Activated T-helper 2 cell treated with anti-CD3 and anti-CD28 coated beads, Interferon-gamma antibody, Interleukin-2, Interleukin-4, amounts not matched to agents 10 μg/mL and 5 μg/mL and 100 μg/mL, durations not matched to agents 14 hours and 24 hours and 36 hours (primary cell): Measurements from ENCODE around the gene STX1A. TPM values are rescaled to one million over a fixed set of nuclear protein-coding genes. Genes with fewer than 3 reads are reported as not detected.
A peak's percentile ranks its signal among the peaks of the same experiment; 100 is the strongest.
"Not testable (repeated sequence)": the region's sequence is repeated elsewhere in the genome, so short reads cannot be mapped to it uniquely, and the experiment has no call there.

Experiments used
- DNase-seq: peaks from one replicate; pipeline ENCODE4 v3.0.0; 2021; ENCODE audit warnings: low spot score
- H3K27ac Mint-ChIP-seq: one replicate; pipeline ENCODE4 v1.8.0; 2021; ENCODE audit warnings: mixed read lengths
- H3K27me3 Mint-ChIP-seq: one replicate; pipeline ENCODE4 v1.8.0; 2021; ENCODE audit warnings: low read depth, mixed read lengths
- H3K36me3 Mint-ChIP-seq: one replicate; pipeline ENCODE4 v1.8.0; 2021; ENCODE audit warnings: low read depth, mixed read lengths
- H3K4me1 Mint-ChIP-seq: one replicate; pipeline ENCODE4 v1.8.0; 2021; ENCODE audit warnings: low read depth, mixed read lengths
- H3K4me3 Mint-ChIP-seq: one replicate; pipeline ENCODE4 v1.8.0; 2021; ENCODE audit warnings: low read depth, mild to moderate bottlenecking, moderate library complexity, mixed read lengths
- H3K9me3 Mint-ChIP-seq: one replicate; pipeline ENCODE4 v1.8.0; 2021; ENCODE audit warnings: mixed read lengths
- intact Hi-C: fragments of 100-400 bp; cut with micrococcal nuclease; formaldehyde crosslinking; loops from one replicate; pipeline ENCODE4 v1.15.1; 2023
- total RNA-seq: library from RNA; stranded (reverse); gene quantifications from 2 replicates; pipeline ENCODE4 v1.2.3, GENCODE V29; 2022

STX1A gene
- total RNA-seq, 1 donor from 2014 or later = 17.2 TPM

DNA sequence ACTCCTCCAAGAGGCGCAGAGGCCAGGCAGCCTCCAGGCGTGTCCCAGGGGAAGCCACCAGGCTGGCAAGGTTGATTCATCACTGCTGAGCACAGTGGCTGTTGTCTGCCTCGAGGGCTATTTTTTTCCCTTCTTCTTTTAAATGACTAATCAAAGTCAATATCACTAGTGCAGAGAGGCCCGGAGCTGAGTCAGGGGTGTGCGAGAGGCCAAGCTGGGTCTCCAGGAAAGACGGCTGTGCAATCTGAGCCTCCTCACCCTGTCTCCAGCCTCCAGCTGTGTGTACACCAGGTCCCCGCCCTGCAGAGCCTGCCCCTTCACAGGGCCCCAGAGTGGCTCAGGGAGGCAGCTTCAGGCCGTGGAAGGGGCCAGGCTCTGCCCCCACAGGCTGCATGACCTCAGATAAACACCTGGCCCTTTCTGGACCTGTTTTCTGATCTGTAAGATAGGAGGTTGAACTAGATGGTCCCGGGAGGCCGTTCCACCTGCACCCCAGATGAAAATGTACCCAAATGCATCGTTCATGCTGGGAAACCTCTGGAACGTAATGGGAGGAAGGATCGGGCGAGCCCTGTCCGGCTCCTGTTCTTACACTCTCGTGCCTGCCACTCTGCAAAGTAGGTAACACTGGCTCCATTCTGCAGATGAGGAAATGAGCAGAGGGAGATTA lies 3.7 kb downstream of the STX1A start:
- Mint-ChIP-seq H3K9me3 (no peaks in the 10 kb centered on the region), H3K27ac (peak overlapping the region; percentile 33), H3K36me3 (peaks cover 9% of the 10 kb centered on the region), H3K27me3 (peaks cover 8% of the 10 kb centered on the region), H3K4me3 (peak overlapping the region; percentile 5), H3K4me1 (peaks cover 40% of the 10 kb centered on the region)
- intact Hi-C loops = loop anchor here (5.0 kb wide), 2 partner anchors 48 to 138 kb away; partner anchors contain the start of genes TBL2 and VPS37D
- DNase-seq = no peak

GRCh38 chr7:73713319-73713718 lies 6.2 kb downstream of the STX1A start:
- not testable (repeated sequence) for H3K27ac Mint-ChIP-seq, H3K4me3 Mint-ChIP-seq
- peaks cover 12% of the 10 kb centered on the region for H3K36me3 Mint-ChIP-seq

DNA sequence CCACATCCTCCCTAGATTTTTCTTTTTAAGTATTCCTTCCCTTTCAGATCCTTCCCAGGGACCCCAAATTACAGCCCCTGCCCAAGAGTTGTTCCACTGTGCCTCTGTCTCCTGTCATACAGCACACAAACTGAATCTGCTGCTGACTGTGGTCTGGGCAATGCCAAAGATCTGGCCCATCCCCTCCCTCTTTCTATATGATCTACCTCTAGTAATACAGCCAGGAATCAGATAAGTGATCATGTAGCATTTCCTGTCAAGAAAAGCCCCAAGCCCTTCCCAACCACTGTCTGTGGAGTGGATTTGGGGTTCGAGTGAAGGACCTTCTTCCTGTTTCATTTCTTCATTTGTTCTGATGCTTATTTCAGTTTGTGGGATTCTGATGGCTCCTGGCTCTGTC lies 6.7 kb downstream of the STX1A start:
- Mint-ChIP-seq H3K9me3 (no peaks in the 10 kb centered on the region), H3K27ac (no peak overlapping the region), H3K27me3 (peaks cover 2% of the 10 kb centered on the region), H3K4me1 (peaks cover 26% of the 10 kb centered on the region), H3K36me3 (peaks cover 12% of the 10 kb centered on the region), H3K4me3 (no peak overlapping the region)
- no peak for DNase-seq
- intact Hi-C loops = no loop called here

More at GRCh38 chr7:73713319-73713718, 6.2 kb downstream of the STX1A start:
- H3K27me3 Mint-ChIP-seq, H3K9me3 Mint-ChIP-seq, DNase-seq, intact Hi-C loops: not testable (repeated sequence)
- H3K4me1 Mint-ChIP-seq = peaks cover 31% of the 10 kb centered on the region

GRCh38 chr7:73708961-73709549 lies 10.4 kb downstream of the STX1A start:
- no peak for DNase-seq
- Mint-ChIP-seq H3K36me3 (peaks cover 14% of the 10 kb centered on the region), H3K4me1 (peaks cover 9% of the 10 kb centered on the region)

GRCh38 chr7:73707045-73707631 lies 12.3 kb downstream of the STX1A start:
- H3K4me1 Mint-ChIP-seq = no peaks in the 10 kb centered on the region
- H3K27me3 Mint-ChIP-seq = no peaks in the 10 kb centered on the region
- intact Hi-C loops = no loop called here
- H3K27ac Mint-ChIP-seq = no peak overlapping the region
- no peak overlapping the region for H3K4me3 Mint-ChIP-seq
- DNase-seq = no peak
- H3K9me3 Mint-ChIP-seq = no peaks in the 10 kb centered on the region
- H3K36me3 Mint-ChIP-seq = peaks cover 19% of the 10 kb centered on the region

More at GRCh38 chr7:73708961-73709549, 10.4 kb downstream of the STX1A start:
- no peak overlapping the region for H3K4me3 Mint-ChIP-seq
- intact Hi-C loops = no loop called here
- no peak overlapping the region for H3K27ac Mint-ChIP-seq
- no peaks in the 10 kb centered on the region for H3K9me3 Mint-ChIP-seq
- H3K27me3 Mint-ChIP-seq = peaks cover 2% of the 10 kb centered on the region

DNA sequence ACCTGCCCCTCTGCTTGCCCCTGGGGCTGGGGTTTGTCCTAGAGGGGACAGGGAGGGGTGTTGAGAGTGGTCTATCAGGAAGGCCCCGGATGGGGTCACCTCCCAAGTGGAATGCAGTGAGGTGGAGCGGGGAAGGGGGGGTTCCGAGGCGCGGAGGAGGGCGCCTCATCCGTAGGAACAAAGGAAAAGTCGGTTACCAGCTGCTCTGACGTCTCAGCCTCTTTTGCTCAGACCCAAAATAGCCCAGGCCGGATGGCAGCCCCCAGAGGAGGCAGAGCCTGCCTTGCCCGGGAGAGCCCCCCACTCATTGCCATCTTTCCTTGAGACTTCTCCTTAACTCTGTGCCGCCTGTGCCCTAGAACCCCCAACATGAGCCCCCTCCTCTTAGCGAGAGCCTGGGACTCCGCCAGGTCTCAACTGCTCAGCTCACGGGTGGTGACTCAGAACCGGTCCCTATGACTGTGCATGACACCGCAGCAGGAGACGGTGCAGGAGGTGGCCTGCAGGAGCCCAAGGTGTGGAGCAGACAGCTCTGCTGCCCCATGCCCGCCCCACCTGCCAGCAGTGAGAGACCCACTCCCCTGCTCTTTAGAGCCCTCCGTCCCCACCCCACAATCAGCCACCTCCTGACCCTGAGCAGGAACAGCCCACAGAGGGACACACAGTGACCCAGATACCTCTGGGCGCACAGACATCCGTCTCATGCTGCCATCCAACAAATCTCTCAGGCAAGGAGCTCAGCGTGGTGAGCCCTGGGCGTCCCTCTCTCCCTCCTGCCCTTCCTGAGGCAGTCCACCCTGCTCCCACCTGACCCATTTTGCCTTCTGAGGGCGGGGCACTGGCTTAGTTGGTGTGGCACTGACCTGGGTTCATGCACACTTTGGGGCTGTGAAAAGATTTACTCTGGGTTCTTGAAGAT lies 13.1 kb downstream of the STX1A start:
- intact Hi-C loops = no loop called here
- DNase-seq = no peak
- Mint-ChIP-seq H3K27ac (no peak overlapping the region), H3K4me1 (no peaks in the 10 kb centered on the region), H3K27me3 (no peaks in the 10 kb centered on the region), H3K36me3 (peaks cover 26% of the 10 kb centered on the region), H3K9me3 (no peaks in the 10 kb centered on the region), H3K4me3 (no peak overlapping the region)

DNA sequence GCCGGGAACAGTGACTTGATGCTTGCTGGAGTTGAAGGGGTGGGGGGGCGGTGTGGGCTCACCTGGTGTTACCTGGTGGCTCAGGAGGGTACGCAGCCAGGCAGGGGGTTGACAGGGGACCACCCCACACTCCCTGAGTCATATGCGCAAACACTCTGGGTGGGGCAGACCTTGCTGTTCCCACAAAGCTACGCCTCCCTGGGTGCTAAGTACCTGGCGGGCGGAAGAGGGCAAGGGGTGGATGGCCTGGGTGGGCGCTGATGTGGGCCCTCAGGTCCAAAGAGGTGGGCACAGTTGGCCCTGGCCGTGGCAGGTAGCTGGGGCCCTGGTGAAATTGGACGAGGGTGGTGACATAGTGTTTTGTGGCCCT lies 13.9 kb downstream of the STX1A start:
- Mint-ChIP-seq H3K4me1 (no peaks in the 10 kb centered on the region), H3K27ac (no peak overlapping the region), H3K4me3 (no peak overlapping the region), H3K9me3 (no peaks in the 10 kb centered on the region), H3K27me3 (no peaks in the 10 kb centered on the region), H3K36me3 (peaks cover 27% of the 10 kb centered on the region)
- no peak for DNase-seq
- intact Hi-C loops = no loop called here

DNA sequence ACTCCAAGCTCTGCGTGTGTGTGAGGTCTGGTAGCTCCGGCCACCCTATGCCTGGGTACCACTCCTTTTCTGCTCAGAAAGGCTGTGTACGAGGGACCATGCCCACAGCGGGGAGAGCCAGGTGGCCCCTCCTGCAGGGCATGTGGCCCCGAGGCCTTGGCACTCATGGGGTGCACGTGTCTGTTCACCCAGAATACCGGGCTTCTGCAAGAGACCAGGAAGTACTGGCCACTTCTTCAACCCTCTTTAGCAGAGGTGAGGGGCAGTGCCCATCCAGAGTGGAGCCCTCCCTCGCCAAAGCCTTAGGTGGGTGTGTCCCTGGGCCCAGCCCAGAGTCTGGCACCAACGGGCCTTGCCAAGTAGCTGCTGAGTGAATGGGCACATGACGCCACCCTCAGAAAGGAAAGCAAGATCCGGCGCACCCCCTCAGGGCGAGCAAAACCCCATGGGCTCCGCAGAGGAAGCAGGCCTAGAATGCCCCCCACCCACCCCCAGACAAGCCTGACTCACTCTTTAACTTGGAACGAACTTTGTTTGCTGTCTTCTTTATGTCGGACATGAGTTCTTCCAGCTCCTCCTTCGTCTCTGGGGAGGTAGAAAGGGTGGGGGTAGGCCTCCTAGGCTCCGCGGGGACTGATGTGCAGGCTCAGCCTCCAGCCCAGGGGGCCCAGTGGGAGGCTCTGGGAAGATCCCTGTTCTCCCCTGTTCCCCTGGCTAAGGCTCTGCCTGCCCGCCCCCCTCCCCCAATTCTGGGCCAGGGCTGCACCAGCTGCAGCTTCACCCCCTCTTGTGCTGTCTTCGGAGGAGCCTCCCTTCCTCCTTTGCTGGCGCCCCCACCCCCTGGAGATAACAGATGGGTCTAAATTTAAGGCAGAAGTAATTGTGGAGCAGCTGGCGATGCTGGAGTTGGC lies 14.6 kb downstream of the STX1A start:
- Mint-ChIP-seq H3K9me3 (no peaks in the 10 kb centered on the region), H3K4me1 (no peaks in the 10 kb centered on the region), H3K4me3 (no peak overlapping the region), H3K27ac (no peak overlapping the region), H3K27me3 (no peaks in the 10 kb centered on the region), H3K36me3 (peaks cover 27% of the 10 kb centered on the region)
- intact Hi-C loops = no loop called here
- no peak for DNase-seq

DNA sequence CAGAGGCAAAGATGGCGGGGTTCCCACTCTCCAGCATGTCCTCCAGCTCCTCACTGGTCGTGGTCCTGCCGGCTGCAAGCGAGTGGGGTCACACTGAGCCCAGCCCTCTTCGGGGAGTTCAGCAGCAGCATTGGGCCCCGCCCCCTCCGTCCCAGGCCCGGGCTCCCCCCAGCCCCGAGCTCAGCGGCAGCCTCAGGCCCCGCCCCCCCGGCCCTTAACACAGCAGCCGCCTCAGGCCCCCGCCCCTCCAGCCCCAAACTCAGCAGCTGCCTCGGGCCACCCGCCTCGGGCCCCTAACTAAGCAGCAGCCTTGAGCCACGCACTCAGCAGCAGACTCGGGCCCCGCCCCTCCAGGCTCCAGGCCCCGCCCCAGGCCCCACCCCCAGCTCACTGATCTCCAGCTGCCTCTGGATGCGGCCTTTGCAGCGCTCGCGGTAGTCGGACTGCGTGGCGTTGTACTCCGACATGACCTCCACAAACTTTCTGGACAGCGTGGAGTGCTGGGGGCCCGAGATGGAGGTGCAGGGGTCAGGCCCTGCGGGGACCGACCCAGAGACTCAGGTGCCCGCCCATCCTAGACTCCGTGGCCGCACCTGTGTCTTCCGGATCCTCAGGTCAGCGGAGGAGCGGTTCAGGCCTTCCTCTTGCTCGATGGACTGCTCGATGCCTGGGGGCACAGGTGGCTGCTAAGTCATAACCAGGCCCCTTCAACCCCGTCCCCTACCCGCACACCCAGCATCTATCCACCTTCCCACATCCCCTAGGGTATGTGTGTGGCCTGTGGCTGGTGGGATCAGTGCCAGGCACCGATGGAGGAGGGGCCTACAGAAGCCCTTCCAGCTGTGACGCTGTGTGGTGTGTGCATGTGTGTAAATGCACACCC lies 15.5 kb downstream of the STX1A start:
- Mint-ChIP-seq H3K36me3 (peaks cover 27% of the 10 kb centered on the region), H3K4me3 (no peak overlapping the region), H3K4me1 (no peaks in the 10 kb centered on the region), H3K27me3 (no peaks in the 10 kb centered on the region), H3K27ac (no peak overlapping the region), H3K9me3 (no peaks in the 10 kb centered on the region)
- intact Hi-C loops = no loop called here
- DNase-seq = peak; percentile 21

- Mint-ChIP-seq H3K4me3 (no peak overlapping the region), H3K4me1 (no peaks in the 10 kb centered on the region), H3K27ac (no peak overlapping the region), H3K36me3 (peaks cover 27% of the 10 kb centered on the region), H3K9me3 (no peaks in the 10 kb centered on the region), H3K27me3 (no peaks in the 10 kb centered on the region)
- intact Hi-C loops = no loop called here
- DNase-seq = no peak
Measured at GRCh38 chr7:73703225-73703624, 16.2 kb downstream of the STX1A start.

GRCh38 chr7:73702665-73703064 lies 16.8 kb downstream of the STX1A start:
- no peaks in the 10 kb centered on the region for H3K9me3 Mint-ChIP-seq
- intact Hi-C loops = no loop called here
- H3K27me3 Mint-ChIP-seq = no peaks in the 10 kb centered on the region

More at GRCh38 chr7:73702665-73703064, 16.8 kb downstream of the STX1A start:
- Mint-ChIP-seq H3K36me3 (peaks cover 30% of the 10 kb centered on the region), H3K27ac (no peak overlapping the region), H3K4me1 (no peaks in the 10 kb centered on the region), H3K4me3 (no peak overlapping the region)
- no peak for DNase-seq
